Keratinocyte (primary cell): ENCODE data around the gene RAI1. TPM values are rescaled to one million over a fixed set of nuclear protein-coding genes. Genes with fewer than 3 reads are reported as not detected.

Experiments
- DNase-seq: peaks from one replicate; pipeline ENCODE4 v3.0.0-alpha.2; 2011; ENCODE audit warnings: low read depth, missing footprints, low spot score
- FAIRE-seq: peaks from 2 replicates; lab custom pipeline; 2011; peaks lifted over from hg19 to GRCh38; lab: Jason Lieb, UNC
- H2AFZ ChIP-seq: 2 replicates; pipeline ENCODE4 v1.6.0; 2012; ENCODE audit warnings: low read length, control low read depth, inconsistent platforms; ENCODE audit not compliant: control insufficient read depth
- H3K27ac ChIP-seq: 2 replicates; pipeline ENCODE4 v1.5.1; 2011; ENCODE audit warnings: low read length; ENCODE audit not compliant: control insufficient read depth, insufficient read depth
- H3K27me3 ChIP-seq: 3 replicates; pipeline ENCODE4 v1.6.0; 2011; ENCODE audit warnings: low read length; ENCODE audit not compliant: control insufficient read depth, insufficient read depth; ENCODE audit errors: extremely low read depth
- H3K36me3 ChIP-seq, 2 experiments: 2 replicates in 1 of 2; 3 replicates in 1 of 2; pipeline ENCODE4 v1.5.1; 2011; ENCODE audit warnings: low read length in 2 of 2, mild to moderate bottlenecking in 1 of 2; ENCODE audit not compliant: control insufficient read depth in 2 of 2, insufficient read depth in 2 of 2; ENCODE audit errors: extremely low read depth in 1 of 2
- H3K4me1 ChIP-seq: 3 replicates; pipeline ENCODE4 v1.5.1; 2011; ENCODE audit warnings: low read length; ENCODE audit not compliant: control insufficient read depth, insufficient read depth; ENCODE audit errors: extremely low read depth
- H3K4me2 ChIP-seq: 3 replicates; pipeline ENCODE4 v1.6.0; 2011; ENCODE audit warnings: low read depth, low read length; ENCODE audit not compliant: control insufficient read depth, insufficient read depth; ENCODE audit errors: extremely low read depth
- H3K4me3 ChIP-seq, 3 experiments: fragments of 200-600 bp in 1 of 3; sonication (generic) in 1 of 3; 2 replicates in 2 of 3; 3 replicates in 1 of 3; pipeline ENCODE4 v1.5.1; 2011 to 2016; ENCODE audit warnings: low read length in 3 of 3, mild to moderate bottlenecking in 3 of 3, control low read depth in 2 of 3, inconsistent platforms in 1 of 3, low read depth in 1 of 3, mixed read lengths in 1 of 3, mixed run types in 1 of 3, moderate library complexity in 1 of 3; ENCODE audit not compliant: control insufficient read depth in 2 of 3, insufficient read depth in 2 of 3; ENCODE audit errors: extremely low read depth in 1 of 3
- H3K79me2 ChIP-seq: 2 replicates; pipeline ENCODE4 v1.6.0; 2012; ENCODE audit warnings: low read length; ENCODE audit not compliant: control insufficient read depth, insufficient read depth
- H3K9ac ChIP-seq: 3 replicates; pipeline ENCODE4 v1.6.0; 2011; ENCODE audit warnings: low read length; ENCODE audit not compliant: control insufficient read depth, insufficient read depth; ENCODE audit errors: extremely low read depth
- H3K9me1 ChIP-seq: 3 replicates; pipeline ENCODE4 v1.6.0; 2011; ENCODE audit warnings: low read length; ENCODE audit not compliant: control insufficient read depth, insufficient read depth; ENCODE audit errors: extremely low read depth
- H3K9me3 ChIP-seq: 2 replicates; pipeline ENCODE4 v1.5.1; 2012; ENCODE audit warnings: low read depth, low read length; ENCODE audit not compliant: control insufficient read depth
- H4K20me1 ChIP-seq: 3 replicates; pipeline ENCODE4 v1.6.0; 2011; ENCODE audit warnings: low read length; ENCODE audit not compliant: control insufficient read depth, insufficient read depth; ENCODE audit errors: extremely low read depth
- EZH2 ChIP-seq: IDR thresholded peaks from one replicate; pipeline ENCODE4 v1.6.1; 2012; ENCODE audit warnings: inconsistent platforms, mild to moderate bottlenecking, low read length, moderate library complexity
- dilution Hi-C: fragments of 300-500 bp; cut with MboI; formaldehyde crosslinking; loops from one replicate; pipeline ENCODE4 v1.7.0; 2020; ENCODE audit warnings: low sequenced_read_pairs; ENCODE audit not compliant: extremely low pct_ligation_motif_present
- polyA plus RNA-seq, 5 experiments: library from polyadenylated mRNA; depleted of rRNA in 3 of 5; stranded (reverse) in 3 of 5; stranded (forward) in 1 of 5; unstranded in 1 of 5; fragments of >200 nt; gene quantifications; 1 replicate in 1 of 5; 2 replicates in 3 of 5; 3 replicates in 1 of 5; pipeline versions ENCODE4 v1.2.1 to v1.2.3, GENCODE V29; 2011 to 2012; ENCODE audit warnings: missing spikeins in 2 of 5, low read depth in 1 of 5, low replicate concordance in 1 of 5
- TF ChIP-seq, protein P1 (sequence below), 3 experiments: IDR thresholded peaks in 1 of 3; conservative IDR thresholded peaks in 1 of 3; optimal IDR thresholded peaks in 1 of 3; 2 replicates in 2 of 3; 3 replicates in 1 of 3; pipeline versions ENCODE3 to v1.5.1; 2011; ENCODE audit warnings: low read length in 3 of 3, mild to moderate bottlenecking in 3 of 3, moderate library complexity in 2 of 3, control low read depth in 1 of 3, inconsistent platforms in 1 of 3; ENCODE audit not compliant: insufficient read depth in 2 of 3; ENCODE audit errors: extremely low read depth in 1 of 3

The RAI1 gene
- polyA plus RNA-seq, 1 donor (not counting 4 experiments of a cell fraction or from before 2014, with no cell fraction given) = 2.6 TPM

DNA sequence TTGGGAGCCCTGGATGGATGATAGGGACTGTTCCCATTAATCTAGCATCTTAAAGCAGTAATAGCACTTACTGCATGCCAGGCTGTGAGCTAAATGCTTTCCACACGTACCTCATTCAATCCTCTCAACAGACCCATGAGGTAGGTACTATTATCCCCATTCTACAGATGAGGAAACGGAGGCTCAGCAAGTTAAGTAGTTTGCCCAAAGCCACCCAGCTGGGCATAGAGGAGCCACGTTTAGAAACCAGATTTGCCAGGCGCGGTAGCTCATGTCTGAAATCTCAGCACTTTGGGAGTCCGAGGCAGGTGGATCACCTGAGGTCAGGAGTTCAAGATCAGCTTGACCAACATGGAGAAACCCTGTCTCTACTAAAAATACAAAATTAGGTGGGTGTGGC, 2.0 kb upstream of the RAI1 start:
- dilution Hi-C loops = no loop called here
- FAIRE-seq (no peak), DNase-seq (no peak)
- H3K4me2 ChIP-seq = no peak overlapping the region
- H3K27ac ChIP-seq = no peak overlapping the region
- no peaks in the 10 kb centered on the region for H3K27me3 ChIP-seq
- no peaks in the 10 kb centered on the region for H3K9me3 ChIP-seq
- no peaks in the 10 kb centered on the region for H4K20me1 ChIP-seq
- H3K4me3 ChIP-seq = no peak overlapping the region
- no peaks in the 10 kb centered on the region for H3K36me3 ChIP-seq
- H3K79me2 ChIP-seq = peaks cover 26% of the 10 kb centered on the region
- TF ChIP-seq EZH2 = no peak
- TF ChIP-seq, protein P1, sequence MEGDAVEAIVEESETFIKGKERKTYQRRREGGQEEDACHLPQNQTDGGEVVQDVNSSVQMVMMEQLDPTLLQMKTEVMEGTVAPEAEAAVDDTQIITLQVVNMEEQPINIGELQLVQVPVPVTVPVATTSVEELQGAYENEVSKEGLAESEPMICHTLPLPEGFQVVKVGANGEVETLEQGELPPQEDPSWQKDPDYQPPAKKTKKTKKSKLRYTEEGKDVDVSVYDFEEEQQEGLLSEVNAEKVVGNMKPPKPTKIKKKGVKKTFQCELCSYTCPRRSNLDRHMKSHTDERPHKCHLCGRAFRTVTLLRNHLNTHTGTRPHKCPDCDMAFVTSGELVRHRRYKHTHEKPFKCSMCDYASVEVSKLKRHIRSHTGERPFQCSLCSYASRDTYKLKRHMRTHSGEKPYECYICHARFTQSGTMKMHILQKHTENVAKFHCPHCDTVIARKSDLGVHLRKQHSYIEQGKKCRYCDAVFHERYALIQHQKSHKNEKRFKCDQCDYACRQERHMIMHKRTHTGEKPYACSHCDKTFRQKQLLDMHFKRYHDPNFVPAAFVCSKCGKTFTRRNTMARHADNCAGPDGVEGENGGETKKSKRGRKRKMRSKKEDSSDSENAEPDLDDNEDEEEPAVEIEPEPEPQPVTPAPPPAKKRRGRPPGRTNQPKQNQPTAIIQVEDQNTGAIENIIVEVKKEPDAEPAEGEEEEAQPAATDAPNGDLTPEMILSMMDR (optimal IDR thresholded peaks at IDR 0.05 in 1 of 3, IDR thresholded peaks at IDR 0.05 in 1 of 3, conservative IDR thresholded peaks at IDR 0.05 in 1 of 3; ENCODE audit: extremely low read depth in 1 of 3, insufficient read depth in 2 of 3, low read length in 3 of 3) = no peak
- H3K4me1 ChIP-seq = peaks cover 33% of the 10 kb centered on the region
- H3K9me1 ChIP-seq = no peaks in the 10 kb centered on the region
- H2AFZ ChIP-seq = no peak overlapping the region
- no peak overlapping the region for H3K9ac ChIP-seq

DNA sequence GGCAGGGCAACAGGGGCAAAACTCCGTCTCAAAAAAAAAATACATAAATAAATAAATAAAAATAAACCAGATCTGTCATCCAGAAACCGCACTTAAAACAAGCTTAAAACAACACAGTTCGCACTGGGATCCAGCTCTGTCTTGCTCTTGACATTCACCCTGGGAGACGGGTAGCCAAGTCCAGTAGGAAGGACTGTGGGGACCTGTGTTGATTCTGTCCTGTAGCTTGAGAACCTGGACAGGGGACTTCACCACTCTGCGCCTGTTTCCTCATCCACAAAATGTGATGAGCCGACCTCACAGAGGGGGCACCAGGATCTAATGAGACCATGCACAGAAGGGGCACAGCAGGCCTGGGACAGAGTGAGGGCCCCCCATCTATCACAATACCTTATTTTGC, 1.5 kb upstream of the RAI1 start:
- Histone ChIP-seq H3K4me3 (no peak overlapping the region), H3K27me3 (no peaks in the 10 kb centered on the region), H3K4me2 (no peak overlapping the region), H2AFZ (no peak overlapping the region), H3K36me3 (no peaks in the 10 kb centered on the region), H4K20me1 (no peaks in the 10 kb centered on the region), H3K27ac (no peak overlapping the region), H3K9me3 (no peaks in the 10 kb centered on the region), H3K9me1 (no peaks in the 10 kb centered on the region), H3K79me2 (peaks cover 31% of the 10 kb centered on the region), H3K9ac (no peak overlapping the region), H3K4me1 (peaks cover 38% of the 10 kb centered on the region)
- TF ChIP-seq, protein P1 (optimal IDR thresholded peaks at IDR 0.05 in 1 of 3, IDR thresholded peaks at IDR 0.05 in 1 of 3, conservative IDR thresholded peaks at IDR 0.05 in 1 of 3; ENCODE audit: extremely low read depth in 1 of 3, insufficient read depth in 2 of 3, low read length in 3 of 3) = no peak
- no peak for TF ChIP-seq EZH2
- DNase-seq (no peak), FAIRE-seq (no peak)
- dilution Hi-C loops = no loop called here
